Thoracic aorta (tissue), 2 donors: ENCODE results near the gene PIGN. TPM values are rescaled to one million over a fixed set of nuclear protein-coding genes. Genes with fewer than 3 reads are reported as not detected.

Experiments
- ATAC-seq: fragments of 150-250 bp; one replicate; pipeline ENCODE4 v1.8.0; 2017; ENCODE audit warnings: low read depth; ENCODE audit not compliant: insufficient number of reproducible peaks, low FRiP score
- DNase-seq: peaks from one replicate; pipeline ENCODE4 v3.0.0-alpha.2; 2020; ENCODE audit warnings: low spot score
- H3K27ac ChIP-seq, 2 donors: fragments of 200-600 bp; sonication (generic); 1 replicate in 1 of 2; 2 replicates in 1 of 2; pipeline ENCODE4 v1.5.1; 2016; ENCODE audit warnings: mild to moderate bottlenecking in 2 of 2, moderate library complexity in 2 of 2
- H3K27me3 ChIP-seq: fragments of 200-600 bp; sonication (generic); replicated peaks from 2 replicates; pipeline ENCODE4 v1.6.0; 2016; ENCODE audit warnings: mild to moderate bottlenecking; ENCODE audit not compliant: insufficient read depth
- H3K36me3 ChIP-seq: fragments of 200-600 bp; sonication (generic); one replicate; pipeline ENCODE4 v1.5.1; 2016
- H3K4me1 ChIP-seq, 2 donors: fragments of 200-600 bp; sonication (generic); 1 replicate in 1 of 2; 2 replicates in 1 of 2; pipeline versions ENCODE4 v1.5.1 to v1.6.0; 2016; ENCODE audit warnings: low read depth in 2 of 2, mild to moderate bottlenecking in 1 of 2; ENCODE audit not compliant: control insufficient read depth in 1 of 2
- H3K4me3 ChIP-seq: fragments of 200-600 bp; sonication (generic); 2 replicates; pipeline ENCODE4 v1.5.1; 2016; ENCODE audit warnings: mild to moderate bottlenecking
- H3K9me3 ChIP-seq: fragments of 200-600 bp; sonication (generic); 2 replicates; pipeline ENCODE4 v1.5.1; 2016
- total RNA-seq, 2 donors: library from RNA; depleted of rRNA; stranded (reverse); fragments of >200 nt; gene quantifications; one replicate each; pipeline versions ENCODE4 v1.1.0 to v1.2.3, GENCODE V29; 2016
- TF ChIP-seq, protein P1 (sequence below): fragments of 200-600 bp; sonication (generic); IDR thresholded peaks from one replicate; pipeline ENCODE4 v1.5.1; 2019; ENCODE audit warnings: antibody characterized with exemption

Gene PIGN
- total RNA-seq, 2 donors from 2014 or later: 24.2 to 31.8 TPM

DNA sequence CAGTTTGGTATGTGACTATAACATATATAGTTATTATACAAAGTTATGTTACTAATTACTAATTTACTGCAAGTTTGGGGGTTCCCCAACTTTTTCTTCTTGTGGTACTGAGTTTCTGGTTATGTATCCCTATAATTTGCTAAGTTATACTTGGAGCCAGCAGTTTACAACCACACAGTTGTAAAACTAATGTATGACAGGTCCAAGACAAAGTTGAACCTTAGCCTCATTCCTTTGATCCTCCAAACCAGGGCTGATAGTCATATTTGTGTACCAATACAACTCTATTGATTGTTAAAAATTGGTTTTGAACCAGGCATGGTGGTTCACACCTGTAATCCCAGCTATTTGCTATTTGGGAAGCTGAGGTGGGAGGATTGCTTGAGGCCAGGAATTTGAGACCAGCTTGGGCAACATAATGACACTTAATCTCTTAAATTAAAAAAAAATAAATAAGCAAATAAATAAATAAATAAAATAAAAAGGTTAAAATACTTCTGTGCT is 24.5 kb upstream of the PIGN start:
- Histone ChIP-seq H3K4me1 (no peaks in the 10 kb centered on the region), H3K36me3 (peaks cover 8% of the 10 kb centered on the region), H3K27me3 (no peaks in the 10 kb centered on the region), H3K4me3 (no peak overlapping the region), H3K9me3 (no peaks in the 10 kb centered on the region), H3K27ac (no peak overlapping the region)
- DNase-seq (no peak), ATAC-seq (no peak)
- TF ChIP-seq, protein P1, sequence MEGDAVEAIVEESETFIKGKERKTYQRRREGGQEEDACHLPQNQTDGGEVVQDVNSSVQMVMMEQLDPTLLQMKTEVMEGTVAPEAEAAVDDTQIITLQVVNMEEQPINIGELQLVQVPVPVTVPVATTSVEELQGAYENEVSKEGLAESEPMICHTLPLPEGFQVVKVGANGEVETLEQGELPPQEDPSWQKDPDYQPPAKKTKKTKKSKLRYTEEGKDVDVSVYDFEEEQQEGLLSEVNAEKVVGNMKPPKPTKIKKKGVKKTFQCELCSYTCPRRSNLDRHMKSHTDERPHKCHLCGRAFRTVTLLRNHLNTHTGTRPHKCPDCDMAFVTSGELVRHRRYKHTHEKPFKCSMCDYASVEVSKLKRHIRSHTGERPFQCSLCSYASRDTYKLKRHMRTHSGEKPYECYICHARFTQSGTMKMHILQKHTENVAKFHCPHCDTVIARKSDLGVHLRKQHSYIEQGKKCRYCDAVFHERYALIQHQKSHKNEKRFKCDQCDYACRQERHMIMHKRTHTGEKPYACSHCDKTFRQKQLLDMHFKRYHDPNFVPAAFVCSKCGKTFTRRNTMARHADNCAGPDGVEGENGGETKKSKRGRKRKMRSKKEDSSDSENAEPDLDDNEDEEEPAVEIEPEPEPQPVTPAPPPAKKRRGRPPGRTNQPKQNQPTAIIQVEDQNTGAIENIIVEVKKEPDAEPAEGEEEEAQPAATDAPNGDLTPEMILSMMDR: no peak

DNA sequence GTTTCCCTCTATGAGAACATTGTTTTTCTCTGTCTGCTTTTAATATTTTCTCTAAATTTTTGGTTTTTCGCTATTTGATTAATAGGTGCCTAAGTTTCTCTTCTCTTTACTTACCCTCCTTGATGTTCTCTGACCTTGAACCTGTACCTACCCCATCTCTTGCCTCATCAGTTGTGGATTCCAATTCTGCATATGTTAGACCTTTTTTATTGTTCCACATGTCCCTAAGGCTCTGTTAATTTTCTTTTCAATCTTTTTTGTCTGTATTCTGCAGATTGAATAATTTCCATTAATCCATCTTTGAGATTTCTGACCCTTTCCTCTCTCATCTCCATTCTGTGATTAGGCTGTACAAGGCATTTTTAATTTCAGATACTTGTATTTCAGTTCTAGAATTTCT is 23.3 kb upstream of the PIGN start:
- TF ChIP-seq, protein P1: no peak
- Histone ChIP-seq H3K36me3 (peaks cover 8% of the 10 kb centered on the region), H3K4me3 (no peak overlapping the region), H3K9me3 (no peaks in the 10 kb centered on the region), H3K27me3 (no peaks in the 10 kb centered on the region), H3K27ac (no peak overlapping the region), H3K4me1 (no peaks in the 10 kb centered on the region)
- no peak for ATAC-seq
- no peak for DNase-seq

DNA sequence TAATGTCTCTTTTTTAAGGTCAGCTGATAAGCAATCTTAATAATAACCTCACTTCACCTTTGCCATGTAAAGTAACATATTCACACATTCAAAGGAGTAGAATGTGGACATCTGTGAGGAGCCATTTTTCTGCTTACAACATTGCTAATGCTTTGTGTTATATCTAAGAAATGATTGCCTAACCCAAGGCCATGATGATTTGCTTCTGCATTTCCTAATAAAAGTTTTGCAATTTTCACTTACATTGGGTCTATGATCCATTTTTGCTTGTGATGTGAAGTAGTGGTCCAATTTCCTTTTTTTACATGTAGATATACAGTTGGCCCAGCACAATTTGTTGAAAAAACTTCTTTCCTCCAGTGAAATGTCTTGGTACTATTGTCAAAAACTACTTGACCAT is 22.2 kb upstream of the PIGN start:
- H3K9me3 ChIP-seq: no peaks in the 10 kb centered on the region
- H3K27me3 ChIP-seq: no peaks in the 10 kb centered on the region
- H3K36me3 ChIP-seq: no peaks in the 10 kb centered on the region
- H3K27ac ChIP-seq: no peak overlapping the region
- ATAC-seq (no peak), DNase-seq (no peak)
- no peaks in the 10 kb centered on the region for H3K4me1 ChIP-seq
- H3K4me3 ChIP-seq: no peak overlapping the region
- TF ChIP-seq, protein P1: no peak

DNA sequence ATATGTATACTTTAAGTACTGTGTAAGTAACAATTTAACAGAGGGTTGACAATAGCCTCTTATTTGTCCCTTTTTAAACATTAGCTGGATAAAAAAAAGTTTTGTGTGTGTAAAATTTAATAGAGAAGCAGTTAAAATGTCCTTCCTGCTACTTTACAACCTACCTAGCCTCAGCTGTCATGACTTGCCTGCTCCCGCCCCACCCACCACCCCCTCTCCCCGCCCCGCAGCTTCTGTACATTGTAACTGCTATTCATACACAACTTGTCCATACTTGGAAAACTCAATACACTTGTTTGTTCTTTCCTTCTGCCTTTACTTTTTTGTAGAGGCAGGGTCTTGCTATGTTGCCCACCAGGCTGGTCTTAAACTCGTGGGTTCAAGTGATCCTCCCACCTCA is 19.7 kb upstream of the PIGN start:
- no peak for ATAC-seq
- H3K36me3 ChIP-seq: no peaks in the 10 kb centered on the region
- DNase-seq: no peak
- TF ChIP-seq, protein P1: no peak
- no peak overlapping the region for H3K27ac ChIP-seq
- H3K4me1 ChIP-seq: peaks cover 0 to under 1% of the 10 kb centered on the region in 2 donors
- H3K9me3 ChIP-seq: no peaks in the 10 kb centered on the region
- H3K27me3 ChIP-seq: no peaks in the 10 kb centered on the region
- no peak overlapping the region for H3K4me3 ChIP-seq

DNA sequence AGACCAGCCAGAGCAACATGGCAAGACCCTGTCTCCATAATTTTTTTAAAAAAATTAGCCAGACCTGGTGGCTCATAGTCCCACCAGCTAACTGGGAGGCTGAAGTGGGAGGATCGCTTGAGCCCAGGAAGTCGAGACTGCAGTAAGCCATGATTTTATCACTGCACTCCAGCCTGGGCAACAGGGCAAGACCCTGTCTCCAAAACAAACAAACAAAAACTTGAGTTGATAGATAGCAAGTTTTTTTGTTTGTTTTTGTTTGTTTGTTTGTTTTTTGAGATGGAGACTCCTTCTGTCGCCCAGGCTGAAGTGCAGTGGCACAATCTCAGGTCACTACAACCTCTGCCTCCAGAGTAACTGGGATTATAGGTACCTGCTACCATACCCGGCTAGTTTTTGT is 19.0 kb upstream of the PIGN start:
- ATAC-seq (no peak), DNase-seq (no peak)

More for the DNA sequence above, 19.0 kb upstream of the PIGN start:
- TF ChIP-seq, protein P1: no peak
- Histone ChIP-seq H3K36me3 (no peaks in the 10 kb centered on the region), H3K4me1 (peaks cover 0 to 2% of the 10 kb centered on the region in 2 donors), H3K4me3 (no peak overlapping the region), H3K27me3 (no peaks in the 10 kb centered on the region), H3K9me3 (no peaks in the 10 kb centered on the region), H3K27ac (no peak overlapping the region)
